NCI-H1417 (cell line): ENCODE data around the gene TMED1.
A peak's percentile ranks its signal among the peaks of the same experiment; 100 is the strongest.
"Not testable (repeated sequence)": the region's sequence is repeated elsewhere in the genome, so short reads cannot be mapped to it uniquely, and the experiment has no call there.

Experiments
- DNase-seq, 3 experiments: peaks; one replicate each; lab custom pipeline; 2025; lab: John Stamatoyannopoulos, UW

The TMED1 gene, protein sequence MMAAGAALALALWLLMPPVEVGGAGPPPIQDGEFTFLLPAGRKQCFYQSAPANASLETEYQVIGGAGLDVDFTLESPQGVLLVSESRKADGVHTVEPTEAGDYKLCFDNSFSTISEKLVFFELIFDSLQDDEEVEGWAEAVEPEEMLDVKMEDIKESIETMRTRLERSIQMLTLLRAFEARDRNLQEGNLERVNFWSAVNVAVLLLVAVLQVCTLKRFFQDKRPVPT

GRCh38 chr19:10835754-10836478, at the start of gene TMED1:
TSS of gene TMED1 (minus strand) at chr19:10836212. CDS start at chr19:10836191, 21 bp downstream.
- peak; percentile 98 to 100 (median 99) for DNase-seq

DNA sequence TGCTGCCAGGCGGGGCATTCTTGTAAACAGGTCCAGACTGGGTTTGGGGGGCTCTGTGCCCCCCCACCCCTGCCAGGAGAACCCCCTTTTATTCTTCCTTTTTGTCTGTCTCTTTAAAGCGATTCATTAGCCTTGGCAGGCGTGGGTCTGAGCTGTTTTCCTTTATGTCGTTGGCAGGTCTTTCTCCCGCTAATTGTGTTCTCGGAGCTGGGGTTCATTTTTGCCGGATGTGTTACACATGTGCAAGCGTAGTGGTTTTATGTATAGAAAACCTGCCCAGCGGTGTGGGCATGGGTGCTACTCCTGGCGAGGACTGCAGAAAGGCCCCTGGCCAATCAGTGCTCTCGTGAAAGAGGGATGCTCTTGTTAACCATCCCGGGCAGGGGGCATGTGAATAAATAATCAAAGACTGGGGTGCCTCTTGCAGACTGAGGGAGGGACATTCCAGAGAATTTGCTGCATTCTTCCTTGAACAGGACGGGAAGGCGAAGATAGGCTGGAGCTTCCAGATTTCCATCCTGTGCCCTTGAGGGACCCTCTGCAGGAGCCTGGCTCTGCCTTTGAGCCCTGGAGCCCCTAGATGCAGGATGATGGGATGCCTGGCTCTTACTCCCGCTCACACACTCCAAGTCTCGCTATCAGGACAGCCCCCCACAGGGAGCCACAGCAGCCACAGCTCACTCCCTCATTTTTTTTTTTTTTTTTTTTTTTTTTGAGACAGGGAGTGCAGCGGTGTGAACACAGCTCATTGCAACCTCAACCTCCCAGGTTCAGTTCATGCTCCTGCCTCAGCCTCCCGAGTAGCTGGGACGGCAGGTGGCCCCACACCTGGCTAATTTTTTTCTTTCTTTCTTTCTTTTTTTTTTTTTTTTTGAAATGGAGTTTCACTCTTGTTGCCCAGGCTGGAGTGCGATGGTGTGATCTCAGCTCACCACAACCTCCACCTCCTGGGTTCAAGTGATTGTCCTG, 49.5 kb upstream of the TMED1 start:
- peak in 1 of 3 experiments; percentile 30 for DNase-seq

- no peak for DNase-seq
Measured at GRCh38 chr19:10884274-10884673, 48.3 kb upstream of the TMED1 start.

GRCh38 chr19:10882108-10882457, 46.1 kb upstream of the TMED1 start:
- no peak for DNase-seq

- DNase-seq = peak in 1 of 3 experiments; percentile 24
Measured at GRCh38 chr19:10881403-10882107, 45.5 kb upstream of the TMED1 start.

DNA sequence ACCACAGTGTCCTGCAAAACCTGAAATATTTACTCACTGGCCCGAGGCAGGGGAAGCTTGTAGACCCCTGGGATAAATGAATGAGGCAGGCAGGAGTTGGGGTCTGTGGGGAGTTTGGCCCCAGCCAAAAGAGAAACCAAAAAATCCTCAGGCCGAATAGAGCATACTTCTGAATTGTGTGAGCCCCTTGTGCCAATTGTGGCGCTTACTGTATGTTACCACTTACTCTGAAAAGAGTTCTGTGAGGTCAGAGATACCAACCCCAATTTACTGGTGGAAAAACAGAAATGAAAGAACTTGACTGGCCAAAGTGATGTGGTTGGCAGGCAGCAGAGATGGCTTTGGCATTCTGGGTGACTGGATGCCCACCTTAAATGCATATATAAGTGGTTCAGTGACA, 42.2 kb upstream of the TMED1 start:
- DNase-seq = no peak

DNA sequence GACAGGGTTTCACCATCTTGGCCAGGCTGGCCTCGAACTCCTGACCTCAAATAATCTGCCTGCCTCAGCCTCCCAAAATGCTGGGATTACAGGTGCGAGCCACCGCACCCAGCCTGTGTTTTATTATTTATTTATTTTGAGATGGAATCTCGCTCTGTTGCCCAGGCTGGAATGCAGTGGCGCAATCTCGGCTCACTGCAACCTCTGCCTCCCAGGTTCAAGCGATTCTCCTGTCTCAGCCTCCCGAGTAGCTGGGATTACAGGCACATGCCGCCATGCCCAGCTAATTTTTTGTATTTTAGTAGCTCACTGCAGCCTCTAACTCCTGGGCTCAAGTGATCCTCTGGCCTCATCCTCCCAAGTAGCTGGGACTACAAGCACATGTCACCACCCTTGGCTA, 41.6 kb upstream of the TMED1 start:
- DNase-seq = not testable (repeated sequence)

- no peak for DNase-seq
Measured at GRCh38 chr19:10876459-10877240, 40.6 kb upstream of the TMED1 start.

GRCh38 chr19:10874024-10874423, 38.0 kb upstream of the TMED1 start:
- no peak for DNase-seq

DNA sequence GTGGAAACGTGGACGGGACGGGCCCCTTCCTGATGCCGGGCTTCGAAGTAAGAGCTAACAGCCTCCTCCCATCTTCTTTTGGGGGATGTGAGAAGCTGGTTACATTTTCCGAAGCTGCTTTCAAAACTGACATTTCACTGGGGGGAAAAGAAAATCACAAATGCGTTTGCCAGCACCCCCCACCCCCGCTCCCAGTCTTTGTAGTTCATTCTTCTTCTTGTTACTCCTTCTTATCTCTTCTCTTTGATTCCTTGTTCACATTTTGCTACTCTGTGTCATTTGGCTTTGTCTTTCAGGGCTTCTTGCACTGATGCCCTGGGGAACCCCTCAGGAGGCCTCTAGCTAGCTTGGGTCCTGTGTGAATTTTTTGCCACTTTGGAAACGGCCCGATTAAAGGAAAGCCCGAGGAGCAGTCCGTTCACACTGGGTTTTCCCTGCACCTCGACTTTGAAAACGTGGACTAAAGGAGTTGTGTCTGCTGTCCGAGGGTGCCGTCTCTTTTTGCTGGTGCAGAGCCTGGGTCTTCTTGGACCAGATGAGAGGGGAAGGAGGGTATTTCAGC, 36.6 kb upstream of the TMED1 start:
- peak in 1 of 3 experiments; percentile 52 for DNase-seq

DNA sequence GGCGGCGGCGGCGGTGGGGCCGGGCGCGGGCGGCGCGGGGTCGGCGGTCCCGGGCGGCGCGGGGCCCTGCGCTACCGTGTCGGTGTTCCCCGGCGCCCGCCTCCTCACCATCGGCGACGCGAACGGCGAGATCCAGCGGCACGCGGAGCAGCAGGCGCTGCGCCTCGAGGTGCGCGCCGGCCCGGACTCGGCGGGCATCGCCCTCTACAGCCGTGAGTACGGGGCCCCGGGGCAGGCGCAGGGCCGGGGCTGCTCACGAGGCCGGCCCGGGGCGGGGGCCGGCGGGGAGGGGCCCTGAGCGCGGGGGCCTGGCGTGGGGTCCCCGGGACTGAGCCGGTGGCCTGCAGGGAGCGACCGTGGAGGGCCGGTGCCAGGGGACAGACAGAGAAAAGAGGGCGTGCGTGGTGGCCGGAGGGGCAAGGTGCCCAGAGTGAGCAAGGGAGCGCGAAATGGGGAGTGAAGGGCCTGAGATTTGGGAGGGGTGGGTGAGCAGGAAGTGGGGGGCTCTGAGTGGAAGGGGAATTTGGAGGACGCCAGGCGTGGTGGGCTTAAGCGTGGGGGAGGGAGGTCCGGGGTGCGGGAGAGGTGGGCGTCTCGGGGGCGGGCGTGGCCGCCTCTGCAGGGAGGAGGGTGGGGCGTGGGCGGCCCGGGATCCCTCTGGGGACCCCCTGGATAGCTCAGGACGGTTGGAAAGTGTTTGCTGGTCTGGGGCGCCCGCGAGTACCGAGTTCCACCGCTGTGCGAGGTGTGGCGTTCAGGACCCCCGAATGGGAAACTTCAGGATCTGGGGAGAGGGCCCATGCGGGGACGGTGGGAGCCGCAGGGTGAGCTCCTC, 35.9 kb upstream of the TMED1 start:
- peak in 2 of 3 experiments; percentile 70 to 80 for DNase-seq

DNA sequence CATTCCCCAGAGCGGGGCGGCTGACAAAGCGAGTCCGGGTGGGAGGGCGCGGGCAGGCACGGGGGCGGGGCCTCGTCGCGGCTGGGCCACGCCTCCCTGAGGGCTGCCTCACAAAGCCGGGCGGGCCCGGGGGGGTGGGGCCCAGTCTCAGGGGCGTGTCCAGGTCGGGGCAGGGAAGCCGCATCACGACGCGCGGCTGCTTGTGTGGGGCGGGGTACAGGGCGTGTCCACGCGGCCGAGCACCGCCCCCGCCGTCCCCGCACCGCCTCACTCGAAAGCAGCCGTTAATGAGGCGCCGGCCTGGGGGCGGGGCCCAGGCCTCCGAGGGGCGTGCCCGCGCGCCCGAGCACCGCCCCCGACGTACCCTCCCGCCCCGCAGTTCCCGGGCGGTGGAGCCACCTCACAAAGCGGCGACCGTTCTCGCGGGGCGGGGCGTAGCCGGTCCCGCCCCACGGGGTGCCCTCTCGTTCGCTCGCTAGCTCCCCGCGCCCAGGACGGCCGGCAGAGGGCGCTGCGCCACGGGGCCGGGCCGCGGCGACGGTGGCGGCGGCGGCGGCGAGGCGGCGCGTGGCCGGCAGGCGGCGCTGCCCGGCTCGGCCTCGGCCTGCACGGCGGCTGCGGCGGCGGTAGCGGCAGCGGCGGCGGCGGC, 35.1 kb upstream of the TMED1 start, which contains the start of gene CARM1:
Gene CARM1 (plus strand): TSS at position 599 of the 649 bp plus-strand sequence. CDS start 150 bp downstream, outside the sequence.
- peak; percentile 99 to 100 (median 99) for DNase-seq

DNA sequence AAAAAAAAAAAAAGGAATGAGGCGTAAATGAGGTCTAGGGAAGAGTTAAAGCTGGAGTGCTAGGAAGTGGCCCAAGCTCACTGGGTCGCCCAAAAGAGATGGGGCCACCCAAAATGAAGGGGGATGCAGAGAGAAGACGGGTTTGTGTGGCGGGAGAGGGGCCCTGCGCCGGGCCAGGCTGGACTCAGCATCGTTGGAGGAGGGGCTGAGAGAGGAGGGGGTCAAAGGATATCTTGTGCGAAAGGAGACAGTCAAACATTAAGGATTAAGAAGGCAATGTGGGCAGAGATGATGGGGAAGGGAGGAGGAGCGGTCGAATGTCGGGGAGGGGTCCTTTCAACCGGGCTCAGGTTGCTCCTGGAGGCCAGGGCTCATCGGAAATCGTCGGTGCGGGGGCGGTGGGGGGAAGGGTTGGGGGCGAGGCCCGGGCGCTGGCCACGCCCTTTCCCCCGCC, 34.5 kb upstream of the TMED1 start:
- no peak for DNase-seq

DNA sequence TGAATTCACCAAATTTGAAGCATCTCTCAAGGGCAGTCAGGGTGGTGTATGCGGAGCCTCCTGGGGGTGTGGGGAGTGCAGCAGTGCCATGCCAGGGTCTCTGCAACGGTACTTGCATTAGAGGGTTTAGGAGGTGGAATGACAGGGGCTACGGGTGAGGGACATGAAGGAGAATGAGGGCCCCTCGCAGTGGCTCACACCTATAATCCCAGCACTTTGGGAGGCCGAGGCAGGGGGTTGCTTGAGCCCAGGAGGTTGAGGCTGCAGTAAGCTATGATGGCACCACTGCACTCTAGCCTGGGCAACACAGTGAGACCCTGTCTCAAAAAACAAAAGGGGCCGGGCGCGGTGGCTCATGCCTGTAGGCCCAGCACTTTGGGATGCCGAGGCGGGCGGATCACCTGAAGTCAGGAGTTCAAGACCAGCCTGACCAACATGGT, 33.9 kb upstream of the TMED1 start:
- DNase-seq = not testable (repeated sequence)

DNA sequence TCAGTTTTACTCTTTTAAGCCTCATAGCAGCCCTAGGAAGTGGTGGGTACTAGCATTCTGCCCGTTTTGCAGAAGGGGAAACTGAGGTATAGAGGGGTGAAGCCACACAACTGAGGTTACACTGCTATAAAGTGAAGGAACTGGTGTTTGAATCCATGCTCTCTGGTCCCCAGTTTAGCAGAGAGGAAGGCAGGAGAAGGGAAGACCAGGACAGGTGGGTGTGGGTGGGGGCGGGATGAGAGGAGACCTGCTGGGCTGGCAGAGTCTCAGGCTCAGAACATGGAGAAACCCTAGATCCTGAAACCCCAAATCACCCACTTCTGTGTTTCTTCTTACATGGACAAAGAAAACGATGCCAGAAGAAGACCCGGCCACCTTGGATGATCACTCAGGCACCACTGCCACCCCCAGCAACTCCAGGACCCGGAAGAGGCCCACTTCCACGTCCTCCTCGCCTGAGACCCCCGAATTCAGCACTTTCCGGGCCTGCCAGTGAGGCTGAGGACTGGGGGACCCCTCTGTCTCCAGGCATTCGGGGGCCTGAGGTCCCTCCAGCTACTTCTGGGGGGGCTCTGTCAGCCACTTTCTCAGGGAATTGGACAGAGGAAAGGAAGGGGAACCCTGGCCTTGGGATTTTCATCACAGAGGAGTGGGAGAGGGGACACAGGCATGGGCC, 33.0 kb upstream of the TMED1 start:
- DNase-seq = no peak

- no peak for DNase-seq
Measured at GRCh38 chr19:10866495-10866894, 30.5 kb upstream of the TMED1 start.

GRCh38 chr19:10864538-10864899, 28.5 kb upstream of the TMED1 start:
- DNase-seq = peak; percentile 41 to 87 (median 65)

GRCh38 chr19:10863107-10863717, 27.2 kb upstream of the TMED1 start:
- DNase-seq = no peak
